HL-60/S4 treated with retinoic acid at 250 ng/mL for 4 days and 3 days (cell line): ENCODE data around the gene BPIFB2.

Experiments used
- in situ Hi-C: fragments of 300-500 bp; cut with MboI; formaldehyde crosslinking; loops from 2 replicates; pipeline ENCODE4 v1.7.0; 2022; ENCODE audit warnings: low sequenced_read_pairs

The BPIFB2 gene

DNA sequence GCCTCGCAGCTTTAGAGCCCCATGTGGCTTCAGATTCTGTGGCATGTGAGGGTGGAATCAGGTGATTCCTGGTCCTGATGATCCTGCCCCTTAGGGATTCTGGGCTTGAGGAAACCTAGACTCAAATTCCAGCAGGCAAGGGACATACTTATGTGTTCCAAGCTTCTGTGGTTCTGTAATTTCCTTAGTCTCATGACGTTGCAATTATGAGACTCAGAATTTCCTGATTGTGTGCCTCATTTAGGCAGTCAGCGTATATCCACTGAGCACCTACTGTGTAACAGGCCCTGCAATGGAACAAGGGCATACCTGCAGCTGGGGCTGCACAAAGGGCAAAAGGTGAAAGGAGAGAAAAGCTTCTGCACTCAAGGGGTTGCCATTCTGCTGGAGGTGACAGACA, 60.3 kb downstream of the BPIFB2 start:
- in situ Hi-C loops, result no loop called here

DNA sequence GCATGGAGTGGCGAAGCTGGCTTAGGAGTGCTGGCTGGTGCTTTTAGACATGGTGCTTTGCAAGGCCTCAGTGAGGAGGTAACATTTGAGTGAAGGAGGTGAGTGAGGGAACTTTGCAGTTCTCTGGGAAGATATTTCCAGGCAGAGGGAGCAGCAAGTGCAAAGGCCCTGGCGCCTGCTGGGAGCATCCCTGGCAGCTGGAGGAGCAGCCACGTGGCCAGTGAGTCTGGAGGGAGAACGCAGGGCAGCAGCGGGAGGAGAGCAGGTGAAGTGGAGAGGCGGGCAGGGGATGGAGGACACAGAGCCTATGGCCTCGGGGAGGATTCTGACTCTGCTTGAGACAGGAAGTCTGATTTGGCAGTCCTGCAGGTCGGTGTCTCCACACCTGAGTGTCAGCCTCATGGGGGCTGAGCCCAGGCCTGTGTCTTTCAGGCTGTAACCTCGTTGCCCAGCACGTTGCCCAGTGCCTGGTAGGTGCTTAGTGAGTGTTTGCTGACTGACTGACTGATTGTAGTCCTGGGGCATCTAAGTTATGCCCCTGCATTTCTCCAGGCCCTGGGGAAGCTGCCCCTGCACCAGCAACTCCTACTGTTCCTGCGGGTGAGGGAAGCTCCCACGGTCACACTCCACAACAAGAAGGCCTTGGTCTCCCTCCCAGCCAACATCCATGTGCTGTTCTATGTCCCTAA, 60.9 kb downstream of the BPIFB2 start:
- in situ Hi-C loops, result no loop called here

DNA sequence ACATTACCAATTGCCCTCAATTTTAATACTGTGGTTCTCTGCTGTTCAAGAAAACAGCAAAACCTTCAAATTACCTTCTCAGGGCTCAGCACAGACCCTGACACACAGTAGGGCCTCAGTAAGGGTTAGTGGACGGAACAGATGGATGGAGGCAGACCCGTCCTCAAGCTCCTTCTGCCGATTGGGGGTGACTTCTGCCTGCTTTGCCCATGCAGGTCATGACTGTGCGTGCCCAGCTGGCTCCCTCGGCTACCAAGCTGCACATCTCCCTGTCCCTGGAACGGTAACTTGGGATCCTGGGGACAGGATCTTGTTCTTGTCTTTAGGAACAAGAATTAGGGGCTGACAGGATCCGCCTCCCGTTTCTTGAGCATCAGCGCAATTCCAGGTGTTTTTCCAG, 62.2 kb downstream of the BPIFB2 start:
- in situ Hi-C loops, result no loop called here

DNA sequence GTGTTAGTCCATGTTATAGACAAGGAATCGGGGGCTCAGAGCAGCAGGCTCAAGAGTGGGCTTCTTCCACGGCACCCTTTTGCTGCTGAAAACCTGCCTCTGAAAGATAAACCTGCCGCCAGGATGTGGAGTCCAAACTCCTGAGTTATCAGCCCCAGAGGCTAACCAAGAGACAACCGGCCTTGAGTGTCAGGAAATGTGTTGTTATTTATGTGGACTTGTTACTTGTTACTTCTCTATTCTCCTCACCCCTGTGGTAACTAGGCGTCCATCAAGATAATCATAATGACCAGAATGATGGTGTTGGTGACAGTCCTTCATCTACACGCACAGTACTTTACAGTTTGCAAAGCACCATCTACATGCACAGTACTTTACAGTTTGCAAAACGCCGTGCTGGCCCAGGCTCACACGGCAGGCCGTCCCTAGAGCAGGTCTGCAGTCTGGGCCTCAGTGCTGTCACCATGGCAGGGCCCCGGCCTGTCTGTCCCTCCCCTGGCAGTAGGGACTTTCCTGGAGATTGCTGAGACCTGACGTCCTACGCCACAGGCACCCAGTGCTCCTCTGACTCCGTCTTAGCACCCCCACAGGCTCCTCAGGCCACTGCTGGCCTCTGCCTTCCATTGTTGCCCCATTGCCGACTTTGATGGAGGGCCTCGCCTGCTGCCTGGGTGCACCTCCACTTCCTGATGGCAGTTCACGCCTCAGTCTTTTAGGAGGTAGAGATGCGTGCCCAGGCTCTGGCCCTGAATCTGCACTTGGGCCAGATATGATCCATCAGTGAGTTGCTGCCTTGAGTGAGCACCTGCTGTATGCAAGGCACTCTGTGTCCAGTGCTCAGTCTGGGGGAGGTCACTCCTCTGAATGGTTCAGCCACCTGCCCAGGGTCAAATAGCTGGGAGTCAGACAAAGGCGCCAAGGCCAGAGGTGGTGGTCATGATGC, 62.9 kb downstream of the BPIFB2 start:
- in situ Hi-C loops, result no loop called here

DNA sequence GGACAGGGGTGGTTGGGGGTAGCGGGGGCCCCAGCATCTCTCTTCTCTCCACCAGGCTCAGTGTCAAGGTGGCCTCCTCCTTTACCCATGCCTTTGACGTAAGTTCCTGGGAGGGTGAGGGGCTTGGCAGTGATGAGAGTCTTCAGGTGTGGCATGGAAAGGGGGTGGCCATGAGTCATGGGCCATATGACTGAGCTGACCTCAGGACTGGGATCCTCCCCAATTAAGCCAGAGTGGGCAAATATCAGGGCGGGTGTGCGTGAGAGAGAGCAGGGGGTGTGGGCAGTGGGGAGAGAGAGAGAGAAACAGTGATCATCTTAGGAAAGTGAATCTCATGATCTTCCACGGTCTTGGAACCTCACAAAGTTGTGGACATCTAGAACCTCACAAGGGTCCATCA, 63.7 kb downstream of the BPIFB2 start:
- in situ Hi-C loops, result no loop called here

DNA sequence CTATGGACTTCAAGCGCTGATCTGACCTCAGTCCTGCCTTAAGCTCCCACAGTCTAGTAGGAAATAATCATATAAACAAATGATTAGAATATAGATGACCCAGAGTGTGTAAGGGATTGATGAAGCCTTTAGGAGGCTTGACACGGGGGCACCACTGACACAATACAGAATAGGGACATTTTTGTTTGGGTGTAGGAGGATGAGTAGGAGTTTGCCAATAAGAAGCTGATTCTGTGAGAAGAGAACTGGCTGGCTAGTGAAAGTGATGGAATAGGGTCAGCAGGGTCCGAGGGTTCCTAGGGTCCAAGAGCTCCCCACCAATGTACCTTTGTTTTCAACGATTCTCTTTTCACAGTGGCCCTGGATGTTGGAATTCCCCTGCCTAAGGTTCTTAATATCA, 64.9 kb downstream of the BPIFB2 start:
- in situ Hi-C loops, result no loop called here

DNA sequence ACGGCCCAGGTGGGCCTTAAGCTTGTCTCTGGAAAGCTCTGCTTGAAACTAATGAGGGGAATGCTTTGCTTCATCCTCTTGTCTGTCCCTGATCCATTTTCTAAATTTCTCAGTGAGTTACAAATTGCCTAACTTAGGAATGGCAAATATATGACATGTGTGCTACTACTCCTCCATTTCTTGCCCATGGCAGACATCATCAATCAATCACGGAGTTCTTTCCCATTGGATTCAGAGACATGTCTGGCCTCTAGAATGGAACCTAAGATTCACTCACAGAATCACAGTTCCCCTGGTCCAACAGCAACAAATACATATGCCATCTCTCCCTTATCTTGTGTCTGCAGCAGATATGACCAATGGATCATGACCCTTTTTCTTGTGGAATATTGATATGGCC, 65.3 kb downstream of the BPIFB2 start:
- in situ Hi-C loops, result no loop called here
